NCI-H1436 treated with DMSO at 0.1 percent for 48 hours (cell line): ENCODE results near the gene PKNOX2.
"Not testable (repeated sequence)": the region's sequence is repeated elsewhere in the genome, so short reads cannot be mapped to it uniquely, and the experiment has no call there.

Experiments
- DNase-seq: peaks from one replicate; lab custom pipeline; 2025; lab: John Stamatoyannopoulos, UW

PKNOX2 gene

DNA sequence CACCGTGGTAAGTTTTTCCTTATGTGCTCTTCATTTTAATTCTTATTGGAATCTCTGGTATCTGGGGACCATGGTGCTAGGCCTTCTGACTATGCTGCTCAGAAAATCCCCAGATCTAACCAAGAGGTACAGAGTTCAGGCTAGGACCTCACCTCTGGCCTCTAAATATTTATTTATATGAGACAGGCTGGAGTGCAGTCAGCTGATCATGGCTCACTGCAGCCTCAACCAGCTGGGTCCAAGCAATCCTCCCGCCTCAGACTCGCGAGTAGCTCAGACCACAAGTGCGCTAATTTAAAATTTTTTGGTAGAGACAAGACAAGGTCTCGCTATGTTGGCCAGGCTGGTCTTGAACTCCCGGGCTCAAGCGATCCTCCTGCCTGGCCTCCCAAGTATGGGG lies 38.4 kb downstream of the PKNOX2 start:
- no peak for DNase-seq

DNA sequence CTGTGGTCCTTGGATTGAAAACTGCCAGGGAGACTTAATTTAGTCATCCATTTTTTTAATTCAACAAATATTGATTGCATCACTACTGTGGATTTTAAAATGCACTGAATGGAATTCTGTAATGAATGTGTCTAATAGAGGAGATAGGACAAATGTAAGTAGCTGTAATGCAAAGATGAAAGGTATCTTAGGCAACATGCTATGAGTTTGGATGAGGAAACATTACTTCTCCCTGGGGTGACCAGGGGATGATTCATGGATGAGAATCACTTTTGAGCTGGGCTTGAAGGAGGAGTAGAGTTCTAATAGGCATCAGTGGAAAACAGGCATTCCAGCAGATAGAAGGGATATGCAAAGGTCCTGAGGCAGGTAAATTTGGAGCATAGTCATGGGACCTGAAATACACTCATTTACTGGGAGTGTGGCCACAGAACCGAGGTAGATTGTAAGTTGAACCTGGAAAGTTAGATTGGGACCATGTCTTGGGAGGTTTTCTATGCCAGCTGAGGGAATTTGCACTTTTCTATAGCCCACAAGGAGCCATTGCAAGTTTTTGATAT lies 43.4 kb downstream of the PKNOX2 start:
- DNase-seq = no peak

DNA sequence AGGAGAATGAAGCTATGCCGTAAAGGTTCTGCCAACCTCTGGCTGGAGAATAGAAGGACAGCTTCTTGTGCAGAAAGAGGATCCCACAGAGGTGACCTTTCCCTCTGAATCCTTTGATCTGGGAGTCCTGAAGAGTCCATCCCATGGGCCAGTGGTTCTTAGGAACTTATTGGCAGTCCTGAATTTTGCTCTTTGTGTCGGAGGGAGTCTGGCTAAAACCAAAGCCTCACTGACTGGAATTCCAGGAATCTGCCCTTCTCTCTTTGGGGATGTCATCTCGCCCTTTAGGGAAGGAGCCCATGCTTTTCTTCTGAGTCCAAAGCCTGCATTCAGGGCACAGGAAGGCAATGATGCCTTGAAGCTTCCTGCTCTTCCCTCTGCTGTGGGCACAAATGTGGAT lies 45.5 kb downstream of the PKNOX2 start:
- no peak for DNase-seq

DNA sequence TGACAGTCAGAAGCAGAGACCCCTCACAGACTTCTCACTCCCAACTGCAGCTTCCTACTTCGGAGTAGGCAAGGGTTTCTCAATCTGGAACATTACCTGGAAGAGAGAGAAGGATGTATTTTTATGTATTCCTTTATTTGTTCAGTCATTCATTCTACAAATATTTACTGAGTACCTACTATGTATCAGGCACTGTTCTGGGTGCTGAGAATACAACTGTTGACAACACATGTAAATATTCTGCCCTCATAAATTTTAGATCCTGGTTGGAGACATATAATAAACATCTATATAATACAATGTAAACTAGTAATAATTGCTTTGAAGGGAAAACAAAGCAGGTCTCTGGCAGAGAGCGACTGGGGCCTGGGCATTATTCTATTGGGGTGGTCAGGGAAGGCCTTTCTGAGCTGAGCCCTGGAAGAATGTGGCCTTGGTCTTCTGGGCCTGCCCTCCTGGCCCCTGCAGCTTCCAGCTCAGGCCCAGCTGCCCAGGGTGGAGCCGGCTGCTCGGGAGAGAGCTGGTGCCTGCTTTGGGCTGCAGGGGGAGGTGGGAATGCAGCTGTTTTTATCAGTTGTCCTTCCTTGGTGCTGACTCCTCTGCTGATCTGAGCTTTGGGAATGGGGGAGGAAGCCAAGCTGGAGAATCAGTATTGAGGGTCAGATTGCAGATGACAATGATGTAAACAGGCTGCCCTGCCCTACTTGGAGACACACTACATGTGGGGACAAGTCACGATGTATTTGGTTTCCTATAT lies 46.8 kb downstream of the PKNOX2 start:
- no peak for DNase-seq

DNA sequence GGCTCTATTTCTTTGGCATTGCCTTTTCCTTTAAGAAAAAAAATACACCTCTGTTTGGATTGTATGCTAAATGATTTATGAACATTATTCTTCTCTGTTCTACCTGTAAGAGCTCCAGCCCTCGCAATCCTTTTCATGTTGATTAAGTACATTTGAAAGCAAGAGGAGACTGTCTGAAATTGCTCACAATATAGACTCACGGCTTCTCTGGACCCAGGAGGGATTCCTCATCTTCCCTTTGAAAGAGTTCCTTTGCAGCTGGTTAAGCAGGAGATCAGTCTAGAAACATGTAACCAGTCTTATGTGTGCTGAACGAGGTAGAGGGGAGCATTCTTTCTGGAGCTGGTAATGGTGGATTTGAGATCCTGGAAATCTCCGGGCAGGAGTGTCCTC lies 47.4 kb downstream of the PKNOX2 start:
- no peak for DNase-seq

DNA sequence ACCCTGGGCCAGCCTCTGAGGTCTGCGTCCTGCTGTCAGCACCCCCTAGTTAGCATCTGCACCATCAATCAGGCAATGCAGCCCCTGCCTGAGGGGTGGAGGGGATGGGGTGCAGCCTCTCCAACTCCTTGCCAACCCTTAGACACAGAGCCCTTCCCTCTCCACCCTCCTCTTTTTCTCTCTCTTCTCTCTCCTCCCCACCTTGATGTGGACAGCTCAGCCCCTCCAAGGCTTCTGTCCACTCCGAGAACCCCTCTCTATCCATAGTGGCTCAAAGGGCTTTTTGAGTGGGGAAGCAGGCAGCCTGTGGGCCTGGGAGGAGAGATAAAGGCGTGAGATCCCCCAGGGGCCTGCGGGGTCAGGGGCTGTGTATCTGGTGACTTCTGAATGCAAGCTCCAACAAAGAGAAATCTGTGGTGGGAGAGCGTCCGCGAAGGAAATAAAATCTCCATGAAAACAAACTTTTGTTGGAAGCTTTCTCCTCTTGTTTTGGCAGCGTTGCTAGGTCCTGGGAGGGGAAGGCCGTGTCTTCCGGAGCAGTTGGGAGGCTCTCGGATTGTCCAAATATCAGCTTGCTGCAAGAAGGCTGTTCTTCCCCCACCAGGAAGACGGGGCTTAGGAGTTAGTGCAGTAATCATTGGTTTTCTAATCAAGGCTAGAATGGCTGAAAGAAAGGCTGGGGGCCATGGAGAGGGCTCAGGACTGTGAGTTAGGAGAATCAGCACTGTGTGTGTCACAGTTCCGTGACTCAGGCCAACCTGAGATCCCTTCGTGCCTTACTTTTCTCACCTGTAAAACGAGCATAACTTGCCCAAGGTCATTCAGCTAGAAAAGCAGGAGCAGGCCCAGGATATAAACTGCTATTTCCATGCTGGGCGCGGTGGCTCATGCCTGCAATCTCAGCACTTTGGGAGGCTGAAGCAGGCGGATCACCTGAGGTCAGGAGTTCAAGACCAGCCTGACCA lies 50.3 kb downstream of the PKNOX2 start:
- no peak for DNase-seq

DNA sequence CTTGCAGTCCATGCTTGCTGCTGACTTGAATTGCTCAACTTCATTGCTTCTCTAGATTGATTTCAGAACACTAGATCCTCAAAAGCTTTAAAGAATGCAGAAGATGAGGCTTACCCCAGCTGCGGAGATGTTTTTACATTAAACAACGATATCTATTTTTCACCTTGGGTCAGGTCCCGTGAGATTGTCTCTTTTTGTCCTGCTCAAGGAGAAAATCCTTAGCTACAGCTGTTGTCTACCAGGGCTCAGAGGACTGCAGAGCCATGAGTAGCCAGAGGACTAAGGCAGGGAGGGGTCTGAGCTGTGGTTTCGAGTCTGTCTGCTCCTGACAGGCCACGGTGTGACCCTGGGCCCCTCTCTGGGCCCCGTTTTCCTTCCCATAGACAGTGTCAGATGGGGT lies 51.4 kb downstream of the PKNOX2 start:
- no peak for DNase-seq

DNA sequence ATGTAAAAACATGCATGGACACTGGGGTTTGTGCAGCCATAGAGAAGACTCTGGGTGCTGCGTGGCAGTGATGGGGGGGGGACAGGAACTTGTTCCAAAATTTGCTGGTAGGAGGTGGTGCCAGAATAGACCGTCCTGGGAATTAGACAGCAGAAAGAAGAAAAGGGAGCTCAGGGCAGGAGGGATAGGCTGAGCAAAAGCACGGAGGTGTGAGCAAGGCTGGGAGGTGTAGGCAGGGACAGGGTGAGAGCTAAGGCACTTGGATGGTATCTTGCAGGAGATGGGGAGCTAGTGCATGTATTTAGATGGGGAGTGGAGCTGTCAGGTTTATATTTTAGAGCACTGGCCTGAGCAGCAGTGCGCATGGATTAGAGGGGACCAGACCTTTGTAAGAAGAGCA lies 53.8 kb downstream of the PKNOX2 start:
- DNase-seq = no peak

DNA sequence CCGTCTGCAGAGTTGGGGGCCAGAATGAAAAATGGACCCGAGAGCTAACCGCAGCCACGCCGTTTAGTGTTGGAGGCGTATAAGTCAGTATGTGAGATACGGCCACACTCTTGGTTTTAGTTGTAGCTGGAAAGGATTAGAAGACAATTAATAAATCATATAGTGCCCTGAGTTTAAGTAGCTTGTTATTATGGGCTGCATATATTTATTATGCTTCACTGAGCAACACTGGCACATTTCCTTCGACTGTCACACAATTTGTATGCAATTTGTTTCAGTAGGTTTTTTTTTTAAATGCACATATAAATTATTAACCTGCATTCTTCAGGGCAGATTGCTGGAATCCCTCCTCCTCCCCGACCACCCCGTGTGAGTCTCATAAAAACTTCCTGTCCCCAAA lies 56.9 kb downstream of the PKNOX2 start:
- DNase-seq = no peak

DNA sequence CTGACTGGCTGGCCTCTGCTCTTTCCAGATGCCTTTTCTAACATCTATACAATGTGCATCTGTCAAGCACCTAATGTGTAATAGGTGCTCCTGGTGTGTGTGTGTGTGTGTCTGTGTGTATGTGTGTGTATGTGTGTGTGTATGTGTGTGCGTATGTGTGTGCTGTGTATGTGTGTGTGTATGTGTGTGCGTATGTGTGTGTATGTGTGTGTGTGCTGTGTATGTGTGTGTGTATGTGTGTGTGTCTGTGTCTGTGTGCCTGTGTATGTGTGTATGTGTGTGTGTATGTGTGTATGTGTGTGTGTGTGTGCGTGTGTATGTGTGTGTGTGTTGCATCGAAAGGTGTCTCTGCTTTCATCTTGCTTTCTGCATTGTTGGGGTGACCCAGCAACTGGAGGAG lies 57.9 kb downstream of the PKNOX2 start:
- no peak for DNase-seq

DNA sequence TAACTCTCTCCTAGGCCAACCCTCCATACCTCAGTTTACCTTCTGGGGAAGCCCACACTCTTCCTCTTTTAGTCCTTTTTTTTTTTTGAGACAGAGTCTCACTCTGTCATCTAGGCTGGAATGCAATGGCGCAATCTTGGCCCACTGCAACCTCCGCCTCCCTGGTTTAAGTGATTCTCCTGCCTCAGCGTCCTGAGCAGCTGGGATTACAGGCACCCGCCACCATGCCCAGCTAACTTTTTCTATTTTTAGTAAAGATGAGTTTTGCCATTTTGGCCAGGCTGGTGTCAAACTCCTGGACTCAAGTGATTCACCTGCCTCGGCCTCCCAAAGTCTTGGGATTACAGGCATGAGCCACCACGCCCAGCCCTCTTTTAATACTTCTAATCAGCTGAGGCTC lies 58.6 kb downstream of the PKNOX2 start:
- not testable (repeated sequence) for DNase-seq

DNA sequence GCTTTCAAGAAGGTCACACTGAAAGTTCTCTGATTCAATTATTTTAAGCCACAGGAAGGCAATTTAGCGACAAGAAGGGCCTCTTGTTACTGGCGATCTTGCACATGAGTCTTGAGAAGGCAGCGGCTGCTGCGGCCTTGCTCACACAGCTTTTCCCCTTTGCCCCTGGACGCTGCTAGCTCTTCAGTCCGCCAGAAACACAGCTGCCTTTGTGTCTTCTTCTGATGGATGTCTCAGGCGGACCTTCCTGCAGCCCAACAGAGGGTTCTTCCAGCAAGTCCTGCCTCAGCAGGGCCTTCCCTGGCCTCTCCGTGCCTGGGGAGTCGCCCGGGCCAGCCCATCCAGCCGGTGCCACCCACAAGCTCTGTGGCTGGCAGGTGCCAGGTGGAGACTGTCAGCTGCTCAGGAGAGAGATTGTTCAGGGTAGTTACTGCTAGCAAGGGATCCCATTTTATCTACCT lies 59.4 kb downstream of the PKNOX2 start:
- DNase-seq = no peak

DNA sequence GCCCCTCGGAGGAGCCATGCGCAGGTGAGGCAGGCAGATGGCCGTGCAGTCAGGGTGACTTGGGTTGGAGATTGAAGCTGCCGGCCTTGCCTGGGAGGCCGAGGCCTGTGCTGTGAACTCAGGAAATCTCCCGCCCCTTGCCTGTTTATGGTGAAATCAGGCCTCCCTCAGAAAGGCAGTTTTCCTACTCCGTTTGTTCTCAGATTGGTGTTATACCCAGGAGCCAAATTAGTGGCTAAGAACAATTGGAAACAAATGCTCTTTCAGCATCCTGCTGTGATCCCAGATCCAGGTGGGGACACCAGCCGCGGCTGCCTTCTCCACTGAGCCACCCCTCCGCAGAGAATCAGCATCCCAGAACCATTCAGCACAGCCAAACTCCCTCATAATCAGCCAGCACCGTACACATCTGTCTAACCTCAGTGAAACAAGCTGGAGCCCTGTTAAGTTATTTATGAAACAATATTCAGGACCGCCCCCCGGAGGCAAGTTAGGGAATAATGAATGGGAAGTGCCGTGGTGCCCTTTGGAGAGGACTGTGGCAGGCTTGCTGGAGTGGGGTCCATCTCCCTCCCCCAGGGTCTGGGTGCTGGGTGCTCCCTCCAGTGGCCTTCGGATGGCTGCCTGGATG lies 60.0 kb downstream of the PKNOX2 start:
- DNase-seq = no peak

DNA sequence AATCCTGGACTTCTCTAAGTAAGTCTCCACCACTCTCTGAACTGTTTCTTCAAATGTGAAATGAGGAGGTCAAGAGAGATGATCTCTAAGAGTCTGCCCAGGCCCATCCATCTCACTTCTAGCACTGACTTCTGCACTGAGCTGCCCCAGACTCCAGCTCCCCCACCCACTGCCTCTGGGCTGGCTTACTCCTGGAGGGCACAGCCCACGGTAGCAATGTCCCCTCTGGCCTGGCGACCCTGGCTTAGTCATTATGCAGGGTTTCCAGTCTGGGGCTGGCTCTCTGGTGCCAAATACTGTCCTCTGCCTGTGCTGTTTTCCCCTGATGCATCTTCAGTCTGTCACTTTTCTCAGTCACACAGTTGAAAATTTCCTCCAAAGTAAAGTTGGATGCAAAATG lies 60.9 kb downstream of the PKNOX2 start:
- DNase-seq = no peak

DNA sequence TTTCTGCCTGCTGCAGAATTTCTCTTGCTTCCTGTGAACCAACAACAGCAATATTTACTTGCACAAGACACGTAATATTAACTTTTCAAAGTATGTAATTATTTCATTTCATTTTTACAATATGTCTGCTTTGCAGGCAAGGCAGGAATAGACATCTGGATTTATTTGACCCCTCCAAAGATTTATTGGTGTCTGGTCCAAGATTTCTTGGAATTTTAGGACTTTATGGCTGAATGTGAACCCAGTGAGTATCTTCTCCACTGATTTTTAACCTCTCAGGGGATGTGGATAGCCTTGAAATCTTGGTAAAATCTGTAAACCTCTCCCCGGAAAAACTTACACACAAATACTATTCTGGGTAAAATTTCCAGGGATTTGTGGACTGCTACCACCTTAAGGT lies 61.5 kb downstream of the PKNOX2 start:
- DNase-seq = no peak

DNA sequence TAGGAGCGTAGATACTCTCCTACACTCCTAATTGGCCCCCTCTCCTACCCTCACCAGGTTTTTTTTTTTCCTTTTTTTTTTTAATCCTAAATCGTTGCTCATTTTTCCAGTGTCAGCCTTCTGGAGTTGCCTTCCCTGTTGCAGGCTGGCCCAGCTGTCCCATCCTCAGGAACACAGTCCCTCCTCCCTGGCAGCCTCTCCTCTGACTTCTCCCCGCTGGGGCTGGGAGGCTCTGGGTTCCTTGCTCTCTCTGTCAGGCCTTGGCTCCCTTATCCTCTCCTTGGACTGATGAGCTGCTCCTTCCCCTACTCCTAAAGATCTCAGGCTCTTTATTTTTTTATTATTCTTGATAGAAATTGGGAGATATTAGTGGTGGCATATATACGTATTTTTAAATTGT lies 62.2 kb downstream of the PKNOX2 start:
- no peak for DNase-seq

DNA sequence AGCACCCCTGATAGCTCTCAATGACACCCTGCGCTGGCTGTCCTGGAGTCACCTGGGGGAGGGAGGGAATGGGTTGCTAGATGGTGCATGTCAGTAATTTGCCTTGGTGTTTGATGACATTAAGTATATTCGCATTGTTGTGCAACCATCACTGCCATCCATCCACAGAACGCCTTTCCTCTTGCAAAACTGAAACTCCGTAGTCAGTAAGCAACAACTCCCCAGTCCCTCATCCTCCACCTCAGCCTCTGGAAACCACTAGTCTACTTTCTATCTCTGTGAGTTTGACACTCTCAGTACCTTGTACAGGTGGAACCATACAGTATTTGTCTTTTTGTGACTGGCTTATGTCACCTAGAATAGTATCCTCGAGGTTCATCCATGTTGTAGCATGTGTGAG lies 62.6 kb downstream of the PKNOX2 start:
- no peak for DNase-seq

DNA sequence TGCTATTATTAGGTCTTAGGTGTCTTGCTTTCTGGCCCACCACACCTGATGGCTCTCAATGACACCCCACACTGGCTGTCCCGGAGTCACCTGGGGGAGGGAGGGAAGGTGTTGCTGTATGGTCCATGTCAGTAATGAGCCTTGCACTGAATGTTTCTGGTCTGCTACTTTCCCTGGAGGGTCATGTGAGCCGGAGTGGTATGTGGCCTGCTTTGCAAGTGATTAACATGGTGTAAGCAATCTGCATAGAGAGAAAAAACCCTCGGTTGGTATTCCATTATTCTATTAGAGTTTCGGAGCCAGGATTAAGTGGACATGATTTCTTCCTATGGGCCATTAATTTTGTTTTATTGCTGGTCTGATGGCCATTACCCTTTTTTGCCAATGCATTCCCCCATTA lies 63.9 kb downstream of the PKNOX2 start:
- no peak for DNase-seq

DNA sequence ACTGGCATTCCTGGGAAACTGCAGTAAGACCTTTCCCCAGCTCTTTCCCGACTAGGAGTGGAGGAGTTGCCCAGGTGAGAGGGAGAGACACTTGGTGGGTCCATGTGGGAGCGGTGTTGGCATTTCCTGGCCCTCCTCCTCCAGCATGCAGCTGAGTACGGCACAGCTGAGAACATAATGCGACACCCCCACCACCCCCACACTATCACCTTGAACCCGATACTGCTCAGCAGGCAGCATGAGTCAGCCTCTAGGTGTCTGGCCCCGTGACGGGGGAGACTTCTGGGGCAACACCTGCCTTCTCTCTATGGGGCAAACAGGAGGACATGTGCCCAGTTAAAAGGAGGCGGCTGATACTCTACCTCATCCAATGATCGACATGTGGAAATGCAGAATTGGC lies 64.4 kb downstream of the PKNOX2 start:
- no peak for DNase-seq

DNA sequence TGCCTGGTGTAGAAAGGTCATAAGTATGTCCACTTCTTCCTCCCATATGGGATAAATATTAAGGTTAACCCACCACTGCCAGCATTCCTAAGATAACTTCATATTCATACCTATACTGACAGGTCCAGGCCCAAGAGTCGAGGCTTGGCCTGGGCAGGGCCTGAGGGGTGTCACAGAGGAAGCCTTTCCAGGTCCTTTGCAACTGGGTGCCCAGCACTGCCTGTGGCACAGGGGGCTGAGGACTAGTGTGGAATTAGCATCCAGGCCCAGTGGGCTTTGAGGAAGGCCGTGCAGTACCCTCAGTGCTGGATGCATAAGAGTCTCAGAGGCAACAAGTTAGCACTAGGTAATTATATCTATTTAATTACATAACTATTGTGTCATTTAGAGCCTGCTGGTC lies 65.4 kb downstream of the PKNOX2 start:
- DNase-seq = no peak

DNA sequence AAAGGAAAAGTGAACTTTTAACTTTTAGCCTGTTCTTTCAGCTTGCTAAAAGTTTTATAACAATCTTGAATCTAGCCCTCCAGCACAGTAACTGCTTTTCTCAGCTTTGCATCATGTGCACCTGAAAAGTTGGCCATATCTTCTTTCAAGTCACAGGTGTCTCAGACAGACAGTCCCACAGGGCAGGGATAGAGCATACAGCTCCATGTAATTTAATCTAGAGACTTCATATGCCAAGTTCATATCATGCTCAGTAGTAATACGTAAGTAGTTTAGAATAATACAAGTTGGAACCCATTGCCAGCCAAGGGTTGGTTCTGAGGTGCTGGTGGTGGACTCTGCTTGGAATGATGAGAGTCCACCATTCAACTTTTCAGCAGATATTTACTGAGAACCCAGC lies 68.6 kb downstream of the PKNOX2 start:
- DNase-seq = no peak

DNA sequence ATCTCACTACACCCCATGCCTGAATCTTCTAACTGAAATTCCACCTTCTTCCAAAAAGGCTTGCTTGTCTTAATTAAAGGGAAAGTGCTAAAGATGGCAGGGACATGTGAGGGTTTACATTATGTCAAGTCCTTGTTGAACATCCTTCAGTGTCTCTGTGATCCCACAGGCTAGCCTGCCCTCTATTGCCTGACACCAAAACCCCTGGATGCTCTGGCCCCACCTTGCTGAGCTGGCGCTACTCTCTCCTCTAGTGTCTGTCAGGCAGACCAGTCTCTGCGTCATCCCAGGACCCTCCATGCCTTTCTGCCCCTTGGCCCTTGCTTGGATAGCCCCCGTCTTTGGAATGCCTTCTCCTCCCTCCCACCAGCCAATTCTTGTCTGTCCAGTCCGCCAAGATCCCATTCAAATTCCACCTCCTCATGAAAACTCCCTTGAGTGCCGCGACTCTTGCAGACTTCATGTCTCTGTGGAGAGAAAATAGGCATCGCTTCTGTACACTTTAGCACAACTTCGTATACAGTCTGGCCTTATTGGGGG lies 69.3 kb downstream of the PKNOX2 start:
- no peak for DNase-seq
